ENCODE data around the gene NUMB.

NUMB gene

DNA sequence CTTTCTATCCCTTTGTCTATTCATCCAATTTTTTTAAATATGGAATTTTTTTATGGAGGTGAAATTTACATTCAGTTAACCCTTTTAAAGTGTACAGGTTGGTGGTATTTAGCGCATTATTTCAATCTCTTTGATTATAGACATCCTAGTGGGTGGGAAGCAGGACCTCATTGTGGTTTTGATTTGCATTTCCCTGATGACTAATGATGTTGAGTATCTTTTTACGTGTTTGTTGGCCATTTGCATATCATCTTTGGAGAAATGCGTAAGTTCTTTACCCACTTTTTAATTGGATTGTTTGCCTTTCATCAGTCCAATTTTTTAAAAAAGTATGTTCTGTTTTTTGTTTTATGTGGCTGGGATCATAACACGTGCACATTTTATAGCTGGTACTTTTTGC lies 200.3 kb downstream of the NUMB start:
- no peak for DNase-seq

DNA sequence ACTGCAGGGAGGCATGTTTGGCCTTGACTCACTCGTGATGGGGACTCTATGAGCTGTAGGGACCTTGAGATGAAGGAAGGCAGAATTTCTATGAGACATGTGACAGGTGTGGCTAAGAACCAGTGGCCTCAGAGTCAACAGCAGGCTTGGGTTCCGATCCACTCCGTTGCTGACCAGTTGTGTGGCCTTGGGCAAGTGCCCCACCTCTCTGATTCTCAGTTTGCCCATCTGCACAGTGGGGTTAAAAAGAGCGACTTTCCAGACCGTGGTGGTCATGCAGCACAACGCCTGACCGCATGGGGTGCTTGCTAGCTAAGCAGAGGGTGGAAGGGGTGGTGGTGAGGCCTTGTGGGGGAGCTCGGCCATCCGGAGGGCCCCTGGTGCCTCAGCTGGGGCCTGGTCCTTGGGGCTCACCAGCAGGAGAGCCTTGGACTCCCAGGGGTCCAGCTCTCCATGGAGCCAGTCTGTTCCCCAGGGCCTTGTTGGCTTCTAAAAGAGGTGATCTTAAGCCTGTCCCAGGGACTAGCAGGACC lies 202.6 kb downstream of the NUMB start:
- DNase-seq, result no peak

GRCh38 chr14:73255005-73255400 lies 203.3 kb downstream of the NUMB start:
- no peak for DNase-seq

GRCh38 chr14:73254247-73255004 lies 203.9 kb downstream of the NUMB start:
- DNase-seq, result no peak

DNA sequence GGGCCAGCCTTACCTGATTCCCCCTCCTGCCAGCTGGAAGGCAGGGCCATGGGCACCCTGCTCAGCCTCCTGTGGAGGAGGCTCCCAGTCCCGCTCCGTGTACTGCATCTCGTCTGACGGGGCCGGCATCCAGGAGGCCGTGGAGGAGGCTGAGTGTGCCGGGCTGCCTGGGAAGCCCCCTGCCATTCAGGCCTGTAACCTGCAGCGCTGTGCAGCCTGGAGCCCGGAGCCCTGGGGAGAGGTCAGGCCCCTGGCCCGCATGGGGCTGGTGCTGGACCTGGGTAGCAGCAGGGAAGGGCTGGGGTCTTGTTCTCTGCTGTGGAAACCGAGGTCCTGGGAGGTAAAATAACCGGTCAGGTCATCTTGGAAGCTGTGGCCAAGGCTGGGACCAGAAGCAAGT lies 204.6 kb downstream of the NUMB start:
- DNase-seq, result no peak

- DNase-seq, result no peak
Observed at GRCh38 chr14:73253323-73253610, 205.1 kb downstream of the NUMB start.

GRCh38 chr14:73252491-73253322 lies 205.6 kb downstream of the NUMB start:
- DNase-seq, result no peak

DNA sequence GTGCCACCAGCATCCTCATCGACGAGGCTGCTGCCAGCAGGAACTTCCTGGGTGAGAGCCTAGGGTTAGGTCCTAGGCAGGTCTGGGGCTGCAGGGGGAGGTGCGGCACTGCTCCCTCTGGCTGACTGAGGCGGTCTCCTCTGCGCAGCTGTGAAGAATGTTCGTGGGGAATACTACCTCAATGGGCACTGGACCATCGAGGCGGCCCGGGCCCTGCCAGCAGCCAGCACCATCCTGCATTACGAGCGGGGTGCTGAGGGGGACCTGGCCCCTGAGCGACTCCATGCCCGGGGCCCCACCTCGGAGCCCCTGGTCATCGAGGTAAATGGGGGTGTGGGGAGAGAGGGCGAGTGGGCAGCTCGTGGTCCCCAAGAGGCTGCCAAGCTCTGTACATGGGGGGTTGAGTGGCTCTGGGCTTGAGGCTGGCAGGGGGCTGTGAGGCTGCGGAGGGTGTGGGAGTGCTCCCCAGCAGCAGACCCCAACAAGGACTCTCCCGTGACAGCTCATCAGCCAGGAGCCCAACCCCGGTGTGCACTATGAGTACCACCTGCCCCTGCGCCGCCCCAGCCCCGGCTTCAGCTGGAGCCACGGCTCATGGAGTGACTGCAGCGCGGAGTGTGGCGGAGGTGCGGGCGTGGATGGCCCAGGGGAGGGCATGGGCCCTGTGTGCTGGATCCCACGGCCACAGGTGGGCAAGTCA lies 206.7 kb downstream of the NUMB start:
- no peak for DNase-seq

DNA sequence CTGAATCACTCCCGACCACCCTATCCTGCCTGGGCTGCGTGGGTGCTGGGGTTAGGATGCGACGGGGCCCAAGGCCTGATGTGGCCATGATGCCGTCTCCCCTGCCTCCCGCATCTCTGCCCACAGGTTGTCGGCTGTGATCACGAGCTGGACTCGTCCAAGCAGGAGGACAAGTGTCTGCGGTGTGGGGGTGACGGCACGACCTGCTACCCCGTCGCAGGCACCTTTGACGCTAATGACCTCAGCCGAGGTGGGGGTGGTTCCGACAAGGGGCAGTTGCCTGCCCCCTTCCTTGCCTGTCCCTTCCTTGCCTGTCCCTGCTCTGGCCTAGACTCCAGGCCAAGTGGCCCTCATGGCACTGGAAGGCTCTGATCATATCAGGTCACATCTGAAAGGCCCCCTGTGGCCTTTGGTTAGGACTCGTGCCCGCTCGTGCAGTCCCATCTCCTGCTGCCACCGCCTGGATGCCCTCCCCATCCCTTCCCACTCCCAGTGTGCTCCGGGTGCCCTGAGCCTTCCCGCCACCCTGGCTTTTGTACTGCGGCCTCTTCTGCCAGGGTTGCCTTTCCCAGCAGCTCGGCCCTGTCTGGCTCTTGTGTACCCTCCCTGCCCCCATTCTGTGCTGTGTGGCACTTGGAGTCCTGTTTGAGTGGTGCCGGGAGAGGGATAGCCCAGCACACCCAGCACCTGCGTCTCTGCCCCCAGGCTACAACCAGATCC lies 207.4 kb downstream of the NUMB start:
- DNase-seq, result peak; percentile 12

DNA sequence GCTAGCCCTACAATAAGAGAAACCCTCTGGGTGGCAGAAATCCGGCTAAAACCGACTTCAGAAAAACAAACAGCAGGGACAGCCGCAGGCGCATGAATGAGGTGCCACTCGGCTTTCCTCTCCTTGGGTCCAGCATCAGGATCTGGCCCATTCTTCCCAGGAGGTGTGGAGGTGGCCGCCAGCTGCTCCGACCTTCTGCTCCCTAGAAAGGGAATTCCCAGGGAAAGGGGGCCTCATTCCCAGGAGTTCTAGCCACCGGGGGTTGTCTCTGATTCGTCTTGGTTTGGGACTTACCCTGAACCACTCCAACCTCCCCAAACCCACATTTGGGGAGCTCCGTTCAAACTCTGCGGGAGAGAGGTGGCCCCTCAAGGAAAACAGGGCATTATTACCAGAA lies 208.0 kb downstream of the NUMB start:
- DNase-seq, result no peak

- DNase-seq, result no peak
Observed at GRCh38 chr14:73249564-73250316, 208.6 kb downstream of the NUMB start.

- no peak for DNase-seq
Observed at GRCh38 chr14:73249108-73249507, 209.2 kb downstream of the NUMB start.

GRCh38 chr14:73248108-73248868 lies 210.1 kb downstream of the NUMB start:
- no peak for DNase-seq

DNA sequence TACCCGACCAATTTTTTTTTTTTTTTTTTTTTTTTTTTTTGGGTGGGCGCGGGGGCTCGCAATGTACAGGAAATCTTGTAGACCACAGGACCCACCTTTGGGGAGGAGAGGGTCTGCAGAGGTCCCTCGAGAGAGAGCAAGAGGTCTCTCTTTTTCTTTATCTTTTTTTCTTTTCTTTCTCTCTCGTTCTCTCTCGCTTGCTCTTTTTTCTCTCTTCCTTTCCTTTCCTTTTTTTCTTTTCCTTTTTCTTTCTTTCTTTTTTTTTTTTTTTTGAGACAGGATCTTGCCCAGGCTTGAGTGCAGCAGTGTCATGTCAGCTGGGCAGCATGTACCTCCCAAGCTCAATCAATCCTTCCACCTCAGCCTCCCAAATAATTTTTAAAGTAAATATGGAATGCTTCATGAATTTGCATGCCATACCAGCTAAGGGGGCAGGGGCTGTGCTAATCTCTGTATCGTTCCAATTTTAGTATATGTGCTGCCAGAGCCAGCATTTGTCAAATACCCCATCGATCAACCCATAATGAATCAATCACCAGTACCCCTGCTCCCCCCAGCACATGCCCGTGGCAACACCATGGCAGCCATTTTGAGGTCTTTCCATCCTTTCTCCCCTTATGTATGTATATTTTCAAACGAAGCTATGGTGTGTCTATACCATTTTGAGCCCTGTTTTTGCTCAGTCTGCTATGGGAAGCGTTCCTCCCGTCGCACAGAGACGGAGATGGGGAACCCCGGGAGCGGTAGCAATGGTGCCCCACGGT lies 211.8 kb downstream of the NUMB start:
- DNase-seq, result no peak

- peak; percentile 26 for DNase-seq
Observed at GRCh38 chr14:73245480-73246325, 212.6 kb downstream of the NUMB start.

GRCh38 chr14:73244541-73245290 lies 213.6 kb downstream of the NUMB start:
- DNase-seq, result no peak

GRCh38 chr14:73243748-73244147 lies 214.6 kb downstream of the NUMB start:
- no peak for DNase-seq

DNA sequence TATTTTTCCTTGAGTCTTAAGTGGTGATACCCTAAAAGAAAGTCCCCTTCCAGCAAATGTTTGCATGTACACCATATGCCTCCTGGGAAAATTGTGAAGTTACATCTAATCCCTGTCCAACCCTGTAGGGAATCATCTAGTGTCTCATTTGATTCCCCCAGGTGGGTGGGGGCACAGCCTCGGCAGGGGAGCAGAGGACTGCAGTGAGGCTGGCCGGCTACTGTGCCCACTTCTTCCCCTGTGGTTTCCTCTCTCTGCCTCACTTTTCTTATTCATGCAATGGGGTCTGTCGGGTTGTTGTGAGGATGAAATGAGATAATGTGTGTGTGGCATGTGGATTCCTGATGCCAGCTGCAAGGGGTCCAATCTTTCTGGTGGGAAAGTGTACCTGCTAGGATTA lies 215.0 kb downstream of the NUMB start:
- DNase-seq, result no peak

- no peak for DNase-seq
Observed at GRCh38 chr14:73242357-73242901, 215.9 kb downstream of the NUMB start.

All from NCI-H1105 (cell line).